GM18951 (cell line): ENCODE measurements around the gene RPRD1B.

ENCODE experiments used
- POLR2A ChIP-seq: IDR thresholded peaks from 4 replicates; pipeline ENCODE4 v1.6.1; 2011; ENCODE audit warnings: mild to moderate bottlenecking; ENCODE audit not compliant: insufficient read length, insufficient read depth; ENCODE audit errors: extremely low read depth
- in situ Hi-C: fragments of 300-500 bp; cut with MboI; formaldehyde crosslinking; loops from one replicate; pipeline ENCODE4 v1.12.0; 2022; ENCODE audit warnings: low sequenced_read_pairs, mixed read lengths, inconsistent platforms; ENCODE audit not compliant: unreplicated experiment

RPRD1B gene

GRCh38 chr20:38076548-38076947 is 43.0 kb downstream of the RPRD1B start:
- in situ Hi-C loops, result no loop called here
- TF ChIP-seq POLR2A, result no peak

GRCh38 chr20:38078084-38078483 is 44.5 kb downstream of the RPRD1B start:
- in situ Hi-C loops, result no loop called here

GRCh38 chr20:38079353-38079752 is 45.8 kb downstream of the RPRD1B start:
- TF ChIP-seq POLR2A, result no peak
- in situ Hi-C loops, result no loop called here

More at GRCh38 chr20:38078084-38078483, 44.5 kb downstream of the RPRD1B start:
- no peak for TF ChIP-seq POLR2A

GRCh38 chr20:38081575-38081974 is 48.0 kb downstream of the RPRD1B start:
- in situ Hi-C loops, result no loop called here
- no peak for TF ChIP-seq POLR2A

GRCh38 chr20:38082894-38083293 is 49.3 kb downstream of the RPRD1B start:
- in situ Hi-C loops, result no loop called here
- TF ChIP-seq POLR2A, result no peak

GRCh38 chr20:38083338-38084048 is 49.9 kb downstream of the RPRD1B start:
- in situ Hi-C loops, result no loop called here
- TF ChIP-seq POLR2A, result no peak

- TF ChIP-seq POLR2A, result no peak
- in situ Hi-C loops, result no loop called here
Observed at GRCh38 chr20:38084425-38084951, 50.9 kb downstream of the RPRD1B start.

- in situ Hi-C loops, result no loop called here
- TF ChIP-seq POLR2A, result no peak
Observed at GRCh38 chr20:38085026-38085425, 51.5 kb downstream of the RPRD1B start.

GRCh38 chr20:38089500-38089899 is 56.0 kb downstream of the RPRD1B start:
- in situ Hi-C loops, result no loop called here
- no peak for TF ChIP-seq POLR2A

GRCh38 chr20:38090061-38090460 is 56.5 kb downstream of the RPRD1B start:
- no peak for TF ChIP-seq POLR2A
- in situ Hi-C loops, result no loop called here

- in situ Hi-C loops, result no loop called here
- no peak for TF ChIP-seq POLR2A
Observed at GRCh38 chr20:38091441-38092216, 58.1 kb downstream of the RPRD1B start.

GRCh38 chr20:38092260-38092857 is 58.8 kb downstream of the RPRD1B start:
- TF ChIP-seq POLR2A, result no peak
- in situ Hi-C loops, result no loop called here

- TF ChIP-seq POLR2A, result no peak
- in situ Hi-C loops, result no loop called here
Observed at GRCh38 chr20:38092915-38093314, 59.4 kb downstream of the RPRD1B start.

- TF ChIP-seq POLR2A, result no peak
- in situ Hi-C loops, result no loop called here
Observed at GRCh38 chr20:38093641-38094077, 60.1 kb downstream of the RPRD1B start.

- no peak for TF ChIP-seq POLR2A
- in situ Hi-C loops, result no loop called here
Observed at GRCh38 chr20:38094373-38094891, 60.9 kb downstream of the RPRD1B start.
